ENCODE data around the gene MRPL14.

The MRPL14 gene

DNA sequence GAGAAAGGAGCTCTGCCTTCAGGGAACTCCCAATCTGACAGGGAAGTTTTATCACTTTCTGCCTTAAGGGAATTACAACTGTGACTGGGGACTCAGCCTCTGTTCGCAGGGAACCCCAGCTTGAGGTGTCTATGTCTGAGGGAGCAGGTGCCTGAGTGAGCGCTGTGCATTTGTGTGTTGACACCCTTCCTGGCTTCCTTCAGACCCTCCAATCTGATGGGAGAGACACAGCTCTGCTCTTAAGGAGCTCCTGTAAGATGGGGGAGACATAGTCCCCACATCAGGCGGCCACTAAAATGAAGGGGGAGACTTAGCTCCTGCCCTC lies 62.3 kb downstream of the MRPL14 start:
- no peak overlapping the region for H2BK120ac ChIP-seq (ENCODE audit: low read depth, low read length)
- H3K23ac ChIP-seq (ENCODE audit: low read length) = no peak overlapping the region
- no peak overlapping the region for H3K4ac ChIP-seq (ENCODE audit: low read depth, low read length)
- H3K27ac ChIP-seq (ENCODE audit: low read depth, low read length) = no peak overlapping the region
- peaks cover 4% of the 10 kb centered on the region for H3K4me1 ChIP-seq (ENCODE audit: control insufficient read depth, low read depth, low read length)
- H3K79me1 ChIP-seq (ENCODE audit: low read length) = no peaks in the 10 kb centered on the region
- H3K18ac ChIP-seq (ENCODE audit: low read length) = no peak overlapping the region
- no CpG with 5 or more reads among the region's 3 CpGs for WGBS (ENCODE audit: extremely low coverage, insufficient coverage, low lambda C conversion rate)
- no peak overlapping the region for H3K4me3 ChIP-seq (ENCODE audit: low read length)
- no peak overlapping the region for H2AK5ac ChIP-seq (ENCODE audit: low read length)
- H3K9ac ChIP-seq (ENCODE audit: low read length) = no peak overlapping the region
- H3K27me3 ChIP-seq (ENCODE audit: insufficient read depth, low read length, poor library complexity) = no peaks in the 10 kb centered on the region
- no peaks in the 10 kb centered on the region for H3K36me3 ChIP-seq (ENCODE audit: control insufficient read depth, insufficient read depth, low read length)
- no peak overlapping the region for H2BK5ac ChIP-seq (ENCODE audit: low read length)
- no peak overlapping the region for H4K8ac ChIP-seq (ENCODE audit: low read depth, low read length)
- no peak overlapping the region for H2BK15ac ChIP-seq (replicated peaks; ENCODE audit: low read depth)
- H3K4me2 ChIP-seq (ENCODE audit: low read length) = no peak overlapping the region
- no peaks in the 10 kb centered on the region for H3K79me2 ChIP-seq (ENCODE audit: control insufficient read depth, insufficient read depth, low read length)
- H3K56ac ChIP-seq (ENCODE audit: low read length) = no peak overlapping the region
- no peak for DNase-seq
- no peak overlapping the region for H4K5ac ChIP-seq (ENCODE audit: low read length)

DNA sequence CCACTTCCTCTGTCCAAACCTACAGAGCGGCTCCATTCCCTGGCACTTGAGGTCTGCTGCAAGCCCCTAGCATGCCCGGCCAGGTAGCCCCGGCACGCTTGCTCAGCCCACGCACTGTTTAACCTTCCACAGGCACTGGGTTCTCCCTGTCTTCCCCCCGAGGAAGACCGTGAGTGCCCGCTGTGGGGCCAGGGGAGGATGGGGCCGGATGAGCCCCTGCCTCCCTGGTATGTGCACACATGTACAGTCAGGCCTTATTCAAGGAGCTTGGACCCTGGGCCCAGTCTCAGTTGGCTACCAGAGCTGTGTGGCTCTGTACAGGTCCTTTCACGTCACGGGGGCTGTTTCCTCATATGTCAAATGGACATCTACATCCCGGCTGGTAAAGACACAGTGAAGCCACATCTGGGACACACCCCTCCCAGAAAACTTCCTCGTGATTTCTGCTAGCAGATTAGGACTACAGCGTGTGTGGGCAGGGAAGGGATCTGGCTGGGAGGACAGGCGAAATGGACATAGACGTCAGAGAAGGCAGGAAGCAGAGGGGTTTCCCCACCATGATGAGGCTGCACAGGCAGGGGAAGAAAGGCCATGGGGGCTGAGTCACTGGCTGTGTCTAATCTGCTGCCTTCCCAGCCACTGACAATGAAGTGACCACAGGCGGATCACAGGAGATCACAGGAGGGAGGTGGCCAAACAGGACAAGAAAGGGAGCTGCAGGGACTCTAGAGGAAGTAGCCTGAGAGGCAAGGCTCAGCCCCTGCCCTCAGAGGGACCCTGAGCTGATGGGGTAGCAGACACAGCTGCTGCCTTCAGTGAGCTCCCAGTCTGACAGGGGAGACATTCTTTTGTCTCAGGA lies 62.9 kb downstream of the MRPL14 start:
- H3K79me1 ChIP-seq (ENCODE audit: low read length) = no peaks in the 10 kb centered on the region
- peaks cover 4% of the 10 kb centered on the region for H3K4me1 ChIP-seq (ENCODE audit: control insufficient read depth, low read depth, low read length)
- no peak overlapping the region for H4K8ac ChIP-seq (ENCODE audit: low read depth, low read length)
- no peak overlapping the region for H3K23ac ChIP-seq (ENCODE audit: low read length)
- H3K56ac ChIP-seq (ENCODE audit: low read length) = peak overlapping the region; percentile 38
- no peak overlapping the region for H3K4ac ChIP-seq (ENCODE audit: low read depth, low read length)
- H2BK120ac ChIP-seq (ENCODE audit: low read depth, low read length) = no peak overlapping the region
- H3K36me3 ChIP-seq (ENCODE audit: control insufficient read depth, insufficient read depth, low read length) = no peaks in the 10 kb centered on the region
- H2AK5ac ChIP-seq (ENCODE audit: low read length) = no peak overlapping the region
- no peaks in the 10 kb centered on the region for H3K79me2 ChIP-seq (ENCODE audit: control insufficient read depth, insufficient read depth, low read length)
- H3K4me3 ChIP-seq (ENCODE audit: low read length) = no peak overlapping the region
- no peaks in the 10 kb centered on the region for H3K27me3 ChIP-seq (ENCODE audit: insufficient read depth, low read length, poor library complexity)
- H4K5ac ChIP-seq (ENCODE audit: low read length) = no peak overlapping the region
- no peak overlapping the region for H3K9ac ChIP-seq (ENCODE audit: low read length)
- no peak overlapping the region for H2BK15ac ChIP-seq (replicated peaks; ENCODE audit: low read depth)
- H3K27ac ChIP-seq (ENCODE audit: low read depth, low read length) = no peak overlapping the region
- no peak overlapping the region for H3K18ac ChIP-seq (ENCODE audit: low read length)
- no peak overlapping the region for H3K4me2 ChIP-seq (ENCODE audit: low read length)
- peak; percentile 64 for DNase-seq
- no peak overlapping the region for H2BK5ac ChIP-seq (ENCODE audit: low read length)
- no CpG with 5 or more reads among the region's 17 CpGs for WGBS (ENCODE audit: extremely low coverage, insufficient coverage, low lambda C conversion rate)

DNA sequence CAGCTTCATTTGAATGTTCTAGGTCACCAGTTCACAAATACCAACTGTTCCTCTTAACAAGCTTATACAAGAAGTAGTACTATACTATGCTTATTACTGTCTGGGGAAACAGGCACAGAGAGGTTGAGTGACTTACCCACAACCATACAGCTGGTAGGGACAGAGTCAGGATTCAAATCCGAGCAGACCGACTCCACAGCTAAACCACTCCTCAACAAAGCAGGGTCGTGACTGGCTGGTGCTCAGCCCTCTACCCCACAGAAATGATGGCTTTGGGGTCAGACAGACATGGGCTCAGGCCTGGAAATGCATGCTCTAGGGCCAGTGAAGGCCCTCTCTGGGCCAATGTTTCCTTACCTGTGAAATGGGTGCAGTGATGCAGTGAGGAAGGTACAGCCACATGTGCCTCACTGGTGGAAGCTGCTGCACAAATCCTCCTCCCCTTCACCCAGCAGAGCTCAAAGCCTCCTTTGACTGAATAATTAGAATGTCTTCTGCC lies 63.6 kb downstream of the MRPL14 start:
- Histone ChIP-seq H2BK120ac (ENCODE audit: low read depth, low read length) (no peak overlapping the region), H2AK5ac (ENCODE audit: low read length) (no peak overlapping the region), H3K36me3 (ENCODE audit: control insufficient read depth, insufficient read depth, low read length) (no peaks in the 10 kb centered on the region), H2BK5ac (ENCODE audit: low read length) (no peak overlapping the region), H3K79me2 (ENCODE audit: control insufficient read depth, insufficient read depth, low read length) (no peaks in the 10 kb centered on the region), H3K4ac (ENCODE audit: low read depth, low read length) (no peak overlapping the region), H3K4me3 (ENCODE audit: low read length) (no peak overlapping the region), H3K9ac (ENCODE audit: low read length) (no peak overlapping the region), H3K79me1 (ENCODE audit: low read length) (no peaks in the 10 kb centered on the region), H3K18ac (ENCODE audit: low read length) (no peak overlapping the region), H2BK15ac (replicated peaks; ENCODE audit: low read depth) (no peak overlapping the region), H3K23ac (ENCODE audit: low read length) (no peak overlapping the region), H4K8ac (ENCODE audit: low read depth, low read length) (no peak overlapping the region), H3K56ac (ENCODE audit: low read length) (no peak overlapping the region), H4K5ac (ENCODE audit: low read length) (no peak overlapping the region), H3K4me2 (ENCODE audit: low read length) (no peak overlapping the region), H3K27ac (ENCODE audit: low read depth, low read length) (no peak overlapping the region), H3K4me1 (ENCODE audit: control insufficient read depth, low read depth, low read length) (peaks cover 10% of the 10 kb centered on the region), H3K27me3 (ENCODE audit: insufficient read depth, low read length, poor library complexity) (no peaks in the 10 kb centered on the region)
- WGBS (ENCODE audit: extremely low coverage, insufficient coverage, low lambda C conversion rate) = no CpG with 5 or more reads among the region's 3 CpGs
- no peak for DNase-seq

Data from mesendoderm (in vitro differentiated cells).